Measurements from ENCODE around the gene ARFIP1.

DNA sequence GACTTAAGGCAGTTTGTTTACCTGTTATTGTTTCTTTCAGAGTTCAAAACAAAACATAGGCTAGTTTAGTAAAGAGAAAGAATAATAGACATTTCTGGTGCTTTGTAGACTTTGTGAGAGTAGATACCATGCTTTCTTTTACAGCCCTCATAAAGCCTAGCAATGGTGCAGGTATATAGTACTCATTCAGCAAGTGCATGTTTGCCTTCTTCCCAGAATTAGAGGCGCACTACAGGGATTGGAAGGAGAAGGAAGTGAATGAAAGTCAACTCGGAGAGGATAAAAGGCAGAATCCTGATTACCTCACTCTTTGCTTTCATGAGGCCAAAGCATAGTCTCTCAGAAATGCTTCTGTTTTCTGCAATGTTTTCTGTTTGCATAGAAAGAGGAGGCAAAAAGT lies 113.2 kb downstream of the ARFIP1 start:
- TF ChIP-seq, protein P1, sequence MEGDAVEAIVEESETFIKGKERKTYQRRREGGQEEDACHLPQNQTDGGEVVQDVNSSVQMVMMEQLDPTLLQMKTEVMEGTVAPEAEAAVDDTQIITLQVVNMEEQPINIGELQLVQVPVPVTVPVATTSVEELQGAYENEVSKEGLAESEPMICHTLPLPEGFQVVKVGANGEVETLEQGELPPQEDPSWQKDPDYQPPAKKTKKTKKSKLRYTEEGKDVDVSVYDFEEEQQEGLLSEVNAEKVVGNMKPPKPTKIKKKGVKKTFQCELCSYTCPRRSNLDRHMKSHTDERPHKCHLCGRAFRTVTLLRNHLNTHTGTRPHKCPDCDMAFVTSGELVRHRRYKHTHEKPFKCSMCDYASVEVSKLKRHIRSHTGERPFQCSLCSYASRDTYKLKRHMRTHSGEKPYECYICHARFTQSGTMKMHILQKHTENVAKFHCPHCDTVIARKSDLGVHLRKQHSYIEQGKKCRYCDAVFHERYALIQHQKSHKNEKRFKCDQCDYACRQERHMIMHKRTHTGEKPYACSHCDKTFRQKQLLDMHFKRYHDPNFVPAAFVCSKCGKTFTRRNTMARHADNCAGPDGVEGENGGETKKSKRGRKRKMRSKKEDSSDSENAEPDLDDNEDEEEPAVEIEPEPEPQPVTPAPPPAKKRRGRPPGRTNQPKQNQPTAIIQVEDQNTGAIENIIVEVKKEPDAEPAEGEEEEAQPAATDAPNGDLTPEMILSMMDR (IDR thresholded peaks at IDR 0.05; ENCODE audit: insufficient read depth, low read length, poor library complexity, severe bottlenecking), result no peak
- TF ChIP-seq EZH2phosphoT487 (conservative IDR thresholded peaks at IDR 0.05; ENCODE audit: low read length), result no peak

All from SU-DHL-6 (cell line).